ENCODE data around the gene EIF2AK3.

- TF ChIP-seq POLR2A (IDR thresholded peaks at IDR 0.05) (no peak), POLR2AphosphoS5 (IDR thresholded peaks at IDR 0.05) (no peak), EP300 (IDR thresholded peaks at IDR 0.05) (no peak)
- TF ChIP-seq, protein P1, sequence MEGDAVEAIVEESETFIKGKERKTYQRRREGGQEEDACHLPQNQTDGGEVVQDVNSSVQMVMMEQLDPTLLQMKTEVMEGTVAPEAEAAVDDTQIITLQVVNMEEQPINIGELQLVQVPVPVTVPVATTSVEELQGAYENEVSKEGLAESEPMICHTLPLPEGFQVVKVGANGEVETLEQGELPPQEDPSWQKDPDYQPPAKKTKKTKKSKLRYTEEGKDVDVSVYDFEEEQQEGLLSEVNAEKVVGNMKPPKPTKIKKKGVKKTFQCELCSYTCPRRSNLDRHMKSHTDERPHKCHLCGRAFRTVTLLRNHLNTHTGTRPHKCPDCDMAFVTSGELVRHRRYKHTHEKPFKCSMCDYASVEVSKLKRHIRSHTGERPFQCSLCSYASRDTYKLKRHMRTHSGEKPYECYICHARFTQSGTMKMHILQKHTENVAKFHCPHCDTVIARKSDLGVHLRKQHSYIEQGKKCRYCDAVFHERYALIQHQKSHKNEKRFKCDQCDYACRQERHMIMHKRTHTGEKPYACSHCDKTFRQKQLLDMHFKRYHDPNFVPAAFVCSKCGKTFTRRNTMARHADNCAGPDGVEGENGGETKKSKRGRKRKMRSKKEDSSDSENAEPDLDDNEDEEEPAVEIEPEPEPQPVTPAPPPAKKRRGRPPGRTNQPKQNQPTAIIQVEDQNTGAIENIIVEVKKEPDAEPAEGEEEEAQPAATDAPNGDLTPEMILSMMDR (IDR thresholded peaks at IDR 0.05), result no peak
Observed at GRCh38 chr2:88549616-88550292, 77.5 kb downstream of the EIF2AK3 start.

All from sigmoid colon (tissue), 4 donors.